Suprapubic skin (tissue), 3 donors: ENCODE data around the gene GABBR1.

Experiments
- CTCF ChIP-seq, 2 donors: fragments of 200-600 bp in 1 of 2; fragments of 450-650 bp in 1 of 2; sonication (generic) in 1 of 2; IDR thresholded peaks; one replicate each; pipeline ENCODE4 v1.5.1; 2016 to 2019; ENCODE audit warnings: antibody characterized with exemption in 2 of 2, mild to moderate bottlenecking in 1 of 2, moderate library complexity in 1 of 2
- EP300 ChIP-seq: sonication (generic); formaldehyde crosslinking; IDR thresholded peaks from one replicate; pipeline ENCODE4 v1.6.1; 2017; ENCODE audit warnings: antibody characterized with exemption

GRCh38 chr6:29589423-29590048 lies 43.4 kb downstream of the GABBR1 start:
- peak; percentile 87 for TF ChIP-seq CTCF (IDR thresholded peaks at IDR 0.05)
- no peak for TF ChIP-seq EP300
